IMR-90 (cell line): ENCODE data around the gene OR52E5. TPM values are rescaled to one million over a fixed set of nuclear protein-coding genes. Genes with fewer than 3 reads are reported as not detected.

ENCODE experiments used
- ATAC-seq: fragments of 200-7000 bp; cut with Tn5 transposase; 2 replicates; pipeline ENCODE4 v1.9.1; 2020; ENCODE audit warnings: low read depth, mild to moderate bottlenecking, moderate library complexity
- BruUV-seq: library from RNA; stranded (reverse); fragments of 400-500 nt; replicated peaks from 2 replicates; lab custom pipeline; 2021; lab: Mats Ljungman, UMichigan
- CTCF ChIA-PET: fragments of 300-600 bp; formaldehyde crosslinking; extraction: SDS; loops from one replicate; lab custom pipeline; 2021; ENCODE audit warnings: antibody characterized with exemption; lab: Yijun Ruan, JAX
- POLR2A ChIA-PET: fragments of 300-600 bp; sonication (Branson Sonifier 250); formaldehyde crosslinking; loops from one replicate; lab custom pipeline; 2022; ENCODE audit warnings: antibody characterized with exemption; ENCODE audit not compliant: unreplicated experiment; lab: Charles Lee
- DNase-seq: peaks from one replicate; pipeline ENCODE4 v3.0.0; 2013
- H2AFZ ChIP-seq: replicated peaks from 2 replicates; pipeline ENCODE3; 2013; ENCODE audit warnings: low read length, mild to moderate bottlenecking; ENCODE audit not compliant: poor library complexity
- H2AK5ac ChIP-seq: 2 replicates; pipeline ENCODE4 v1.6.1; 2013; ENCODE audit warnings: low read depth, low read length, inconsistent platforms
- H2AK9ac ChIP-seq: replicated peaks from 2 replicates; pipeline ENCODE3; 2013; ENCODE audit warnings: mild to moderate bottlenecking, low read depth, low read length, moderate library complexity; ENCODE audit not compliant: poor library complexity
- H2BK120ac ChIP-seq: 2 replicates; pipeline ENCODE4 v1.6.1; 2013; ENCODE audit warnings: low read depth, low read length, inconsistent platforms
- H2BK15ac ChIP-seq: 3 replicates; pipeline ENCODE4 v1.6.1; 2013; ENCODE audit warnings: low read depth, low read length, inconsistent platforms
- H2BK20ac ChIP-seq: 2 replicates; pipeline ENCODE4 v1.6.1; 2013; ENCODE audit warnings: low read depth, mild to moderate bottlenecking, inconsistent platforms, low read length, moderate library complexity
- H2BK5ac ChIP-seq: 2 replicates; pipeline ENCODE4 v1.6.1; 2013; ENCODE audit warnings: mild to moderate bottlenecking, low read depth, low read length, inconsistent platforms; ENCODE audit not compliant: poor library complexity, severe bottlenecking
- H3K14ac ChIP-seq: replicated peaks from 2 replicates; pipeline ENCODE4 v1.6.1; 2013; ENCODE audit warnings: low read depth, low read length, inconsistent platforms
- H3K18ac ChIP-seq: 2 replicates; pipeline ENCODE4 v1.6.1; 2013; ENCODE audit warnings: low read depth, low read length, control low read depth
- H3K23ac ChIP-seq: 2 replicates; pipeline ENCODE4 v1.6.1; 2013; ENCODE audit warnings: low read depth, low read length, inconsistent platforms
- H3K27ac ChIP-seq: 2 replicates; pipeline ENCODE4 v1.5.1; 2013; ENCODE audit warnings: mild to moderate bottlenecking, control low read depth, low read length; ENCODE audit not compliant: insufficient read depth
- H3K27me3 ChIP-seq: 2 replicates; pipeline ENCODE4 v1.6.1; 2013; ENCODE audit warnings: low read length; ENCODE audit not compliant: control insufficient read depth, insufficient read depth
- H3K36me3 ChIP-seq: 2 replicates; pipeline ENCODE4 v1.6.1; 2013; ENCODE audit warnings: low read length, mixed read lengths; ENCODE audit not compliant: control insufficient read depth, insufficient read depth
- H3K4ac ChIP-seq: 2 replicates; pipeline ENCODE4 v1.6.1; 2013; ENCODE audit warnings: low read depth, low read length, inconsistent platforms
- H3K4me1 ChIP-seq: 2 replicates; pipeline ENCODE4 v1.6.1; 2013; ENCODE audit warnings: low read length, mixed read lengths; ENCODE audit not compliant: control insufficient read depth, insufficient read depth
- H3K4me2 ChIP-seq: 2 replicates; pipeline ENCODE4 v1.6.1; 2013; ENCODE audit warnings: low read depth, mild to moderate bottlenecking, control low read depth, low read length, moderate library complexity
- H3K4me3 ChIP-seq: 2 replicates; pipeline ENCODE4 v1.5.1; 2013; ENCODE audit warnings: low read depth, mild to moderate bottlenecking, control low read depth, low read length, moderate library complexity; ENCODE audit not compliant: insufficient read depth
- H3K56ac ChIP-seq: 2 replicates; pipeline ENCODE4 v1.6.1; 2013; ENCODE audit warnings: low read length, inconsistent platforms; ENCODE audit not compliant: insufficient read depth; ENCODE audit errors: extremely low read depth
- H3K79me1 ChIP-seq, 2 experiments: 2 replicates each; pipeline ENCODE4 v1.6.1; 2013; ENCODE audit warnings: low read length in 2 of 2, inconsistent platforms in 1 of 2, low read depth in 1 of 2
- H3K9ac ChIP-seq: 2 replicates; pipeline ENCODE4 v1.6.1; 2013; ENCODE audit warnings: low read depth, low read length, control low read depth
- H3K9me1 ChIP-seq: 2 replicates; pipeline ENCODE4 v1.6.1; 2013; ENCODE audit warnings: low read length, inconsistent platforms; ENCODE audit not compliant: insufficient read depth
- H3K9me3 ChIP-seq: 2 replicates; pipeline ENCODE4 v1.6.1; 2013; ENCODE audit warnings: low read length; ENCODE audit not compliant: control insufficient read depth, insufficient read depth
- H4K20me1 ChIP-seq: 2 replicates; pipeline ENCODE4 v1.6.1; 2013; ENCODE audit warnings: low read length, inconsistent platforms; ENCODE audit not compliant: insufficient read depth
- H4K5ac ChIP-seq: 2 replicates; pipeline ENCODE4 v1.6.1; 2013; ENCODE audit warnings: mild to moderate bottlenecking, low read depth, low read length, control low read depth
- H4K8ac ChIP-seq, 2 experiments: 2 replicates each; pipeline ENCODE4 v1.6.1; 2013; ENCODE audit warnings: low read depth in 2 of 2, low read length in 2 of 2, control low read depth in 1 of 2, inconsistent platforms in 1 of 2
- H4K91ac ChIP-seq: 2 replicates; pipeline ENCODE4 v1.6.1; 2013; ENCODE audit warnings: low read depth, low read length, inconsistent platforms; ENCODE audit not compliant: insufficient read depth
- CEBPB ChIP-seq: IDR thresholded peaks from 2 replicates; pipeline ENCODE4 v1.6.1; 2012; ENCODE audit warnings: low read depth, low read length, improper control_type of control experiment
- CHD1 ChIP-seq: IDR thresholded peaks from 2 replicates; pipeline ENCODE4 v1.6.1; 2012; ENCODE audit warnings: low read depth, low read length, improper control_type of control experiment
- CTCF ChIP-seq: conservative IDR thresholded peaks from 2 replicates; pipeline ENCODE4 v1.5.1; 2012; ENCODE audit warnings: mild to moderate bottlenecking, low read depth, low read length, improper control_type of control experiment
- ELK1 ChIP-seq: fragments of 150-350 bp; IDR thresholded peaks from 2 replicates; pipeline ENCODE4 v1.6.1; 2016; ENCODE audit warnings: low read depth, mild to moderate bottlenecking, low read length, moderate library complexity, borderline replicate concordance
- FOS ChIP-seq: fragments of 150-350 bp; IDR thresholded peaks from 2 replicates; pipeline ENCODE4 v1.6.1; 2016; ENCODE audit warnings: low read depth, low read length
- MXI1 ChIP-seq: IDR thresholded peaks from 2 replicates; pipeline ENCODE4 v1.6.1; 2012; ENCODE audit warnings: low read depth, mild to moderate bottlenecking, low read length, moderate library complexity, borderline replicate concordance
- NFE2L2 ChIP-seq: fragments of 150-350 bp; IDR thresholded peaks from 2 replicates; pipeline ENCODE4 v1.6.1; 2016; ENCODE audit warnings: low read depth, mild to moderate bottlenecking, low read length
- RAD21 ChIP-seq: IDR thresholded peaks from 2 replicates; pipeline ENCODE4 v1.6.1; 2012; ENCODE audit warnings: low read length, improper control_type of control experiment
- RCOR1 ChIP-seq: IDR thresholded peaks from 2 replicates; pipeline ENCODE4 v1.6.1; 2012; ENCODE audit warnings: mild to moderate bottlenecking, low read length, improper control_type of control experiment; ENCODE audit not compliant: insufficient replicate concordance
- SMC3 ChIP-seq: fragments of 150-350 bp; IDR thresholded peaks from 2 replicates; pipeline ENCODE4 v1.6.1; 2016; ENCODE audit warnings: low read depth, mild to moderate bottlenecking, antibody characterized with exemption, low read length, moderate library complexity
- WGBS, 2 experiments: methylation state at CpG; one replicate each; pipeline versions ENCODE4 v1.1.5 to v1.1.7; 2013; ENCODE audit warnings: missing lambda C conversion rate in 2 of 2; ENCODE audit not compliant: insufficient read length in 1 of 2; ENCODE audit errors: extremely low coverage in 2 of 2; 5-methylcytosine and 5-hydroxymethylcytosine counted together
- dilution Hi-C: fragments of 300-500 bp; cut with HindIII; formaldehyde crosslinking; loops from one replicate; pipeline ENCODE4 v1.14.3; 2018; ENCODE audit warnings: low sequenced_read_pairs; ENCODE audit not compliant: unreplicated experiment
- in situ Hi-C: fragments of 300-500 bp; cut with MboI; formaldehyde crosslinking; loops from 3 replicates; pipeline ENCODE4 v1.14.3; 2019; ENCODE audit warnings: low sequenced_read_pairs, inconsistent platforms, mixed read lengths
- intact Hi-C: fragments of 100-400 bp; cut with micrococcal nuclease; formaldehyde crosslinking; loops from 2 replicates; pipeline ENCODE4 v1.10.0; 2022
- polyA plus RNA-seq, 3 experiments: library from polyadenylated mRNA; depleted of rRNA; stranded (reverse); fragments of >200 nt; gene quantifications; 2 replicates each; pipeline ENCODE4 v1.2.3, GENCODE V29; 2012; ENCODE audit warnings: low replicate concordance in 1 of 3
- total RNA-seq: library from RNA; depleted of rRNA; stranded (reverse); fragments of >200 nt; gene quantifications from 2 replicates; pipeline ENCODE4 v1.2.3, GENCODE V29; 2012
- TF ChIP-seq, protein P1 (sequence below): fragments of 150-350 bp; IDR thresholded peaks from 2 replicates; pipeline ENCODE4 v1.6.1; 2017; ENCODE audit warnings: mild to moderate bottlenecking, antibody characterized with exemption, low read length, low read depth

Gene OR52E5
- total and polyA plus RNA-seq, 2 of the 4 experiments (the other 2 are of a cell fraction): not detected

DNA sequence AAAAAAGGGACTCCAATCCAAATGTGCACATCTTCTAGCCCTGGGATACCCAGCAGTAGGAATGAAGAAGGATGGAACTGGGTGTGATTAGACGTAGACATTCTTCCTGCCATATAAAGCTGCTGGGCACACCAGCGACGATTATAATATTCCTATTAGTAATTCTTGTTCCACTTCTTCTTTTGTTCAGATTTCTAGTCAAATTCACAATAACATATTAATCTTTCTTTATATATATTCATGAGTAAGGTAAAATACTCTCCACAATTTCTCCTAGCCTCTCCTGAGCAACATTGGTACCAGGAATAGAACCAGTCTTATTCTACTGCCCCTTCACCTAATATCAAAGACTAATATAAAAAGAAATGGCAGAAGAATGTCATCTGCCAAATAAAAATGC is 35.4 kb upstream of the OR52E5 start, which contains the start of gene OR52E8:
OR52E8 (minus strand) TSS at position 101 of the 400 bp plus-strand sequence; CDS start at position 101, 0 bp downstream.
- no peak for ATAC-seq
- Histone ChIP-seq H3K4me2 (no peak within 1 kb of the TSS), H2BK5ac (no peak within 1 kb of the TSS), H2BK120ac (no peak within 1 kb of the TSS), H3K27ac (no peak within 1 kb of the TSS), H4K5ac (no peak within 1 kb of the TSS), H2AFZ (no peak within 1 kb of the TSS), H3K36me3 (no peaks in the 10 kb centered on the region), H3K9ac (no peak within 1 kb of the TSS), H3K27me3 (no peaks in the 10 kb centered on the region), H4K20me1 (no peaks in the 10 kb centered on the region), H3K4me1 (no peaks in the 10 kb centered on the region), H3K4ac (no peak within 1 kb of the TSS), H3K9me1 (no peaks in the 10 kb centered on the region), H3K18ac (no peak within 1 kb of the TSS), H4K91ac (no peak within 1 kb of the TSS), H3K79me1 (no peaks in the 10 kb centered on the region), H2BK15ac (no peak within 1 kb of the TSS), H2BK20ac (no peak within 1 kb of the TSS), H3K23ac (no peak within 1 kb of the TSS), H3K56ac (no peak within 1 kb of the TSS), H2AK9ac (no peak within 1 kb of the TSS), H3K4me3 (no peak within 1 kb of the TSS), H3K14ac (no peak within 1 kb of the TSS), H3K9me3 (no peaks in the 10 kb centered on the region), H4K8ac (no peak within 1 kb of the TSS), H2AK5ac (no peak within 1 kb of the TSS)
- intact Hi-C loops (no loop called here), dilution Hi-C loops (no loop called here), in situ Hi-C loops (no loop called here)
- POLR2A ChIA-PET: no interaction called here
- no CpG with 5 or more reads among the region's 3 CpGs for WGBS, 2 experiments
- CTCF ChIA-PET: no interaction called here
- DNase-seq: no peak
- no peak for TF ChIP-seq RCOR1
- TF ChIP-seq NFE2L2: no peak
- no peak for TF ChIP-seq MXI1
- no peak for TF ChIP-seq SMC3
- TF ChIP-seq FOS: no peak
- no peak for TF ChIP-seq CTCF
- TF ChIP-seq RAD21: no peak
- TF ChIP-seq CEBPB: no peak
- TF ChIP-seq ELK1: no peak
- TF ChIP-seq, protein P1, sequence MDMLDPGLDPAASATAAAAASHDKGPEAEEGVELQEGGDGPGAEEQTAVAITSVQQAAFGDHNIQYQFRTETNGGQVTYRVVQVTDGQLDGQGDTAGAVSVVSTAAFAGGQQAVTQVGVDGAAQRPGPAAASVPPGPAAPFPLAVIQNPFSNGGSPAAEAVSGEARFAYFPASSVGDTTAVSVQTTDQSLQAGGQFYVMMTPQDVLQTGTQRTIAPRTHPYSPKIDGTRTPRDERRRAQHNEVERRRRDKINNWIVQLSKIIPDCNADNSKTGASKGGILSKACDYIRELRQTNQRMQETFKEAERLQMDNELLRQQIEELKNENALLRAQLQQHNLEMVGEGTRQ: no peak
- TF ChIP-seq CHD1: no peak
- BruUV-seq: no TSS peak
